ENCODE results near the gene FDXR.

- TF ChIP-seq CTCF (IDR thresholded peaks at IDR 0.05 in 4 of 5, conservative IDR thresholded peaks at IDR 0.05 in 1 of 5): no peak
- TF ChIP-seq POLR2A (IDR thresholded peaks at IDR 0.05): no peak
These were observed 17.5 kb downstream of the FDXR start for GRCh38 chr17:74855323-74855722.

All from gastrocnemius medialis (tissue), 4 donors.